Measurements from ENCODE around the gene HOXD9.

Gene HOXD9

GRCh38 chr2:176132205-176133171, 10.0 kb downstream of the HOXD9 start:
- Histone ChIP-seq H3K9ac (ENCODE audit: low read length) (peak overlapping the region; percentile 59), H3K4me1 (ENCODE audit: insufficient read depth, low read length) (peaks cover 43% of the 10 kb centered on the region), H3K36me3 (ENCODE audit: insufficient read depth, low read length) (no peaks in the 10 kb centered on the region), H3K9me3 (ENCODE audit: low read length) (no peaks in the 10 kb centered on the region), H3K27me3 (ENCODE audit: control insufficient read depth in 1 of 2, insufficient read depth in 2 of 2, low read length in 2 of 2) (peaks cover 0 to 6% of the 10 kb centered on the region in 2 donors), H3K27ac (ENCODE audit: low read depth, low read length) (peak overlapping the region; percentile 96), H3K4me3 (ENCODE audit: low read depth in 1 of 2, low read length in 2 of 2) (peak overlapping the region; percentile 38 to 75)

- Histone ChIP-seq H3K9me3 (ENCODE audit: low read length) (no peaks in the 10 kb centered on the region), H3K9ac (ENCODE audit: low read length) (peak overlapping the region; percentile 59), H3K4me1 (ENCODE audit: insufficient read depth, low read length) (peaks cover 37% of the 10 kb centered on the region), H3K27me3 (ENCODE audit: control insufficient read depth in 1 of 2, insufficient read depth in 2 of 2, low read length in 2 of 2) (peaks cover 0 to 6% of the 10 kb centered on the region in 2 donors), H3K36me3 (ENCODE audit: insufficient read depth, low read length) (no peaks in the 10 kb centered on the region), H3K27ac (ENCODE audit: low read depth, low read length) (peak overlapping the region; percentile 96), H3K4me3 (ENCODE audit: low read depth in 1 of 2, low read length in 2 of 2) (peak overlapping the region in 1 of 2 donors; percentile 75)
Observed at GRCh38 chr2:176133389-176133788, 10.9 kb downstream of the HOXD9 start.

- Histone ChIP-seq H3K36me3 (ENCODE audit: insufficient read depth, low read length) (no peaks in the 10 kb centered on the region), H3K9me3 (ENCODE audit: low read length) (no peaks in the 10 kb centered on the region), H3K27me3 (ENCODE audit: control insufficient read depth in 1 of 2, insufficient read depth in 2 of 2, low read length in 2 of 2) (peaks cover 0 to 6% of the 10 kb centered on the region in 2 donors), H3K9ac (ENCODE audit: low read length) (no peak overlapping the region), H3K4me3 (ENCODE audit: low read depth in 1 of 2, low read length in 2 of 2) (no peak overlapping the region), H3K4me1 (ENCODE audit: insufficient read depth, low read length) (peaks cover 36% of the 10 kb centered on the region), H3K27ac (ENCODE audit: low read depth, low read length) (peak overlapping the region; percentile 96)
Observed at GRCh38 chr2:176134035-176134434, 11.5 kb downstream of the HOXD9 start.

- H3K27me3 ChIP-seq (ENCODE audit: control insufficient read depth in 1 of 2, insufficient read depth in 2 of 2, low read length in 2 of 2), result peaks cover 0 to 6% of the 10 kb centered on the region in 2 donors
- H3K9ac ChIP-seq (ENCODE audit: low read length), result no peak overlapping the region
- peak overlapping the region; percentile 96 for H3K27ac ChIP-seq (ENCODE audit: low read depth, low read length)
- no peaks in the 10 kb centered on the region for H3K36me3 ChIP-seq (ENCODE audit: insufficient read depth, low read length)
- H3K4me3 ChIP-seq (ENCODE audit: low read depth in 1 of 2, low read length in 2 of 2), result peak overlapping the region in 1 of 2 donors; percentile 73
- no peaks in the 10 kb centered on the region for H3K9me3 ChIP-seq (ENCODE audit: low read length)
- H3K4me1 ChIP-seq (ENCODE audit: insufficient read depth, low read length), result peaks cover 36% of the 10 kb centered on the region
Observed at GRCh38 chr2:176135035-176135440, 12.5 kb downstream of the HOXD9 start.

GRCh38 chr2:176136374-176137251, 14.1 kb downstream of the HOXD9 start:
- Histone ChIP-seq H3K9ac (ENCODE audit: low read length) (peak overlapping the region; percentile 80), H3K9me3 (ENCODE audit: low read length) (no peaks in the 10 kb centered on the region), H3K36me3 (ENCODE audit: insufficient read depth, low read length) (no peaks in the 10 kb centered on the region), H3K4me3 (ENCODE audit: low read depth in 1 of 2, low read length in 2 of 2) (peak overlapping the region; percentile 73 to 86), H3K27ac (ENCODE audit: low read depth, low read length) (peak overlapping the region; percentile 96), H3K4me1 (ENCODE audit: insufficient read depth, low read length) (peaks cover 38% of the 10 kb centered on the region), H3K27me3 (ENCODE audit: control insufficient read depth in 1 of 2, insufficient read depth in 2 of 2, low read length in 2 of 2) (peaks cover 0 to 14% of the 10 kb centered on the region in 2 donors)

- Histone ChIP-seq H3K4me3 (ENCODE audit: low read depth in 1 of 2, low read length in 2 of 2) (peak overlapping the region; percentile 73 to 86), H3K9ac (ENCODE audit: low read length) (peak overlapping the region; percentile 80), H3K27me3 (ENCODE audit: control insufficient read depth in 1 of 2, insufficient read depth in 2 of 2, low read length in 2 of 2) (peaks cover 0 to 14% of the 10 kb centered on the region in 2 donors), H3K27ac (ENCODE audit: low read depth, low read length) (peak overlapping the region; percentile 96), H3K4me1 (ENCODE audit: insufficient read depth, low read length) (peaks cover 38% of the 10 kb centered on the region), H3K36me3 (ENCODE audit: insufficient read depth, low read length) (no peaks in the 10 kb centered on the region), H3K9me3 (ENCODE audit: low read length) (no peaks in the 10 kb centered on the region)
Observed at GRCh38 chr2:176137252-176137580, 14.7 kb downstream of the HOXD9 start.

GRCh38 chr2:176137906-176138305, 15.4 kb downstream of the HOXD9 start:
- H3K4me1 ChIP-seq (ENCODE audit: insufficient read depth, low read length), result peaks cover 31% of the 10 kb centered on the region

GRCh38 chr2:176138526-176138922, 16.0 kb downstream of the HOXD9 start:
- H3K27ac ChIP-seq (ENCODE audit: low read depth, low read length), result peak overlapping the region; percentile 77
- H3K9ac ChIP-seq (ENCODE audit: low read length), result peak overlapping the region; percentile 80
- H3K9me3 ChIP-seq (ENCODE audit: low read length), result no peaks in the 10 kb centered on the region
- peaks cover 0 to 14% of the 10 kb centered on the region in 2 donors for H3K27me3 ChIP-seq (ENCODE audit: control insufficient read depth in 1 of 2, insufficient read depth in 2 of 2, low read length in 2 of 2)
- H3K4me3 ChIP-seq (ENCODE audit: low read depth in 1 of 2, low read length in 2 of 2), result peak overlapping the region in 1 of 2 donors; percentile 73
- peaks cover 25% of the 10 kb centered on the region for H3K4me1 ChIP-seq (ENCODE audit: insufficient read depth, low read length)
- no peaks in the 10 kb centered on the region for H3K36me3 ChIP-seq (ENCODE audit: insufficient read depth, low read length)

More at GRCh38 chr2:176137906-176138305, 15.4 kb downstream of the HOXD9 start:
- Histone ChIP-seq H3K27me3 (ENCODE audit: control insufficient read depth in 1 of 2, insufficient read depth in 2 of 2, low read length in 2 of 2) (peaks cover 0 to 14% of the 10 kb centered on the region in 2 donors), H3K27ac (ENCODE audit: low read depth, low read length) (peak overlapping the region; percentile 96), H3K4me3 (ENCODE audit: low read depth in 1 of 2, low read length in 2 of 2) (peak overlapping the region in 1 of 2 donors; percentile 73), H3K9ac (ENCODE audit: low read length) (peak overlapping the region; percentile 80), H3K36me3 (ENCODE audit: insufficient read depth, low read length) (no peaks in the 10 kb centered on the region), H3K9me3 (ENCODE audit: low read length) (no peaks in the 10 kb centered on the region)

GRCh38 chr2:176138923-176139660, 16.6 kb downstream of the HOXD9 start:
- Histone ChIP-seq H3K36me3 (ENCODE audit: insufficient read depth, low read length) (no peaks in the 10 kb centered on the region), H3K4me3 (ENCODE audit: low read depth in 1 of 2, low read length in 2 of 2) (peak overlapping the region in 1 of 2 donors; percentile 73), H3K9me3 (ENCODE audit: low read length) (no peaks in the 10 kb centered on the region), H3K9ac (ENCODE audit: low read length) (peak overlapping the region; percentile 80), H3K4me1 (ENCODE audit: insufficient read depth, low read length) (peaks cover 23% of the 10 kb centered on the region), H3K27ac (ENCODE audit: low read depth, low read length) (peak overlapping the region; percentile 77), H3K27me3 (ENCODE audit: control insufficient read depth in 1 of 2, insufficient read depth in 2 of 2, low read length in 2 of 2) (peaks cover 0 to 14% of the 10 kb centered on the region in 2 donors)

- peak overlapping the region; percentile 58 to 73 for H3K4me3 ChIP-seq (ENCODE audit: low read depth in 1 of 2, low read length in 2 of 2)
- no peaks in the 10 kb centered on the region for H3K36me3 ChIP-seq (ENCODE audit: insufficient read depth, low read length)
- peaks cover 0 to 14% of the 10 kb centered on the region in 2 donors for H3K27me3 ChIP-seq (ENCODE audit: control insufficient read depth in 1 of 2, insufficient read depth in 2 of 2, low read length in 2 of 2)
- peak overlapping the region; percentile 80 for H3K9ac ChIP-seq (ENCODE audit: low read length)
- H3K4me1 ChIP-seq (ENCODE audit: insufficient read depth, low read length), result peaks cover 20% of the 10 kb centered on the region
- no peaks in the 10 kb centered on the region for H3K9me3 ChIP-seq (ENCODE audit: low read length)
- H3K27ac ChIP-seq (ENCODE audit: low read depth, low read length), result peak overlapping the region; percentile 77
Observed at GRCh38 chr2:176139661-176140512, 17.4 kb downstream of the HOXD9 start.

Data from muscle layer of colon (tissue), 2 donors.